Pancreas (tissue), 10 donors: ENCODE measurements around the gene NDRG4. TPM values are rescaled to one million over a fixed set of nuclear protein-coding genes. Genes with fewer than 3 reads are reported as not detected.

Experiments
- ATAC-seq, 4 donors: fragments of 200-7000 bp; cut with Tn5 transposase; one replicate each; pipeline versions ENCODE4 v1.8.0 to v1.9.1; 2020; ENCODE audit warnings: mild to moderate bottlenecking in 4 of 4, moderate library complexity in 4 of 4
- DNase-seq, 6 donors: peaks; one replicate each; pipeline ENCODE4 v3.0.0-alpha.2; 2020
- FAIRE-seq: peaks from 2 replicates; lab custom pipeline; 2012; peaks lifted over from hg19 to GRCh38; lab: Jason Lieb, UNC
- H3K27ac ChIP-seq, 4 donors: fragments of 200-600 bp; sonication (generic); 1 replicate in 3 of 4; 2 replicates in 1 of 4; pipeline versions ENCODE4 v1.5.0 to v1.8.0; 2020
- H3K27me3 ChIP-seq, 4 donors: fragments of 200-600 bp; one replicate each; pipeline ENCODE4 v1.8.0; 2021
- H3K36me3 ChIP-seq, 3 donors: fragments of 200-600 bp; sonication (generic) in 1 of 3; one replicate each; pipeline versions ENCODE4 v1.5.0 to v1.8.0; 2020 to 2021
- H3K4me1 ChIP-seq, 3 donors: fragments of 200-600 bp; one replicate each; pipeline ENCODE4 v1.8.0; 2021
- H3K4me3 ChIP-seq, 4 donors: fragments of 200-600 bp; sonication (generic) in 2 of 4; one replicate each; pipeline versions ENCODE4 v1.5.0 to v1.8.0; 2020 to 2021
- H3K9me3 ChIP-seq, 4 donors: fragments of 200-600 bp; one replicate each; pipeline ENCODE4 v1.8.0; 2021
- CTCF ChIP-seq, 4 donors: fragments of 200-600 bp; sonication (generic) in 3 of 4; IDR thresholded peaks; one replicate each; pipeline versions ENCODE4 v1.5.0 to v1.8.0; 2021; ENCODE audit warnings: antibody characterized with exemption in 4 of 4
- WGBS, 2 donors: extraction: QIAGEN DNeasy Blood & Tissue Kit; methylation state at CpG; one replicate each; pipeline ENCODE4 v1.1.7; 2013; 5-methylcytosine and 5-hydroxymethylcytosine counted together
- intact Hi-C, 3 donors: fragments of 100-400 bp; cut with DNase I; formaldehyde crosslinking; loops; one replicate each; pipeline versions ENCODE4 v1.11.1 to v1.14.2; 2022
- polyA plus RNA-seq, 2 donors: library from polyadenylated mRNA; stranded (reverse); fragments of 200-250 nt; gene quantifications; one replicate each; pipeline ENCODE4 v1.2.3, GENCODE V29; 2013
- total RNA-seq, 6 donors: library from RNA; stranded (reverse); fragmentation: NEBNext Ultra II Directional in 4 of 6; extraction: Animal tissue kit (Norgen Biotek cat#: 25700) in 4 of 6; gene quantifications; one replicate each; pipeline versions ENCODE4 v1.2.1 to v1.2.4, GENCODE V29; 2021 to 2023
- donor health status: healthy with polysubstance abuse.
- donor health status: DM: no; HTN: no; CAD: no; lungs with moderate emphysema.
- donor health status: DM: no; HTN: no; CAD: no.
- donor health status: control.
- donor health status: control.
- donor health status: Bipolar disorder and iron deficiency.
- donor health status: DM: yes; HTN: yes; CAD: no.
- donor health status: DM: no; HTN: no; CAD: no.
- donor health status: DM: no; HTN: no; CAD: no.
- donor health status: DM: yes; HTN: yes; CAD: no.

The NDRG4 gene
- total and polyA plus RNA-seq, 8 donors, result 2.0 to 25.8 (median 4.1) TPM

GRCh38 chr16:58503166-58503862, 3.4 kb downstream of the NDRG4 start:
- H3K9me3 ChIP-seq, result no peaks in the 10 kb centered on the region
- TF ChIP-seq CTCF (IDR thresholded peaks at IDR 0.05), result no peak
- no peak overlapping the region for H3K4me3 ChIP-seq
- intact Hi-C loops, result no loop called here
- H3K36me3 ChIP-seq, result no peaks in the 10 kb centered on the region
- peaks cover 0 to 9% (median 4%) of the 10 kb centered on the region in 3 donors for H3K4me1 ChIP-seq
- WGBS, 2 donors, result 84 to 91% methylated on average over 14 of the region's 14 CpGs
- DNase-seq, result no peak
- ATAC-seq, result no peak
- H3K27ac ChIP-seq, result no peak overlapping the region
- no peak for FAIRE-seq
- no peaks in the 10 kb centered on the region for H3K27me3 ChIP-seq

DNA sequence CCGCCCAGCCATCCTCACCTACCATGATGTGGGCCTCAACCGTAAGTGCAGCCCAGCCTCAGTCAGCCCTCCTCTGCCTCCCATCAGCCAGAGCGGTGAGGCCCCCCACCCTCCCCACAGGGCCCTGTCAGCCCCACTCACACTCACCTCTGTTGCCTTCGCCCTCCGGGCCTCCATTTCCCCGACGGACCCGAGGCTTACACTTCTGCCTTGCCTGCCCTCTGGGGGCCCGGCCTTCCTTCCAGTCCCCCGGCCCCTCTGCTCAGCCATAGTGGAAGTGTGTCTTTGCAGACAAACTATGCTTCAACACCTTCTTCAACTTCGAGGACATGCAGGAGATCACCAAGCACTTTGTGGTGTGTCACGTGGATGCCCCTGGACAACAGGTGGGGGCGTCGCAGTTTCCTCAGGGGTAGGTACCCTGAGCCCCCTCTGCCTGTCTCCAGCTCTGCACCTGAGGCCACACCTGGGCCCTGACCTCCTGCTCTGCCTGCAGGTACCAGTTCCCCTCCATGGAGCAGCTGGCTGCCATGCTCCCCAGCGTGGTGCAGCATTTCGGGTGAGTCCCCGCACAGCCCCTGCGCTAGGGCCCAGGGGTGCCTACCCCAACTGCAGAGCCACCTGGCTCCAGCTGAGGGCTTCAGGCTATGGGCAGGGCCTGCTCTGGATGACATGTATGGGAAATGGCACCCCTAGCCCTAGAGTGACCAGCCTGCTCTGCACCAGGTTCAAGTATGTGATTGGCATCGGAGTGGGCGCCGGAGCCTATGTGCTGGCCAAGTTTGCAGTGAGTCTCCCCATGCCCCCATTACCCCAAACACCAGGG, 4.1 kb downstream of the NDRG4 start:
- DNase-seq (peak in 1 of 6 donors; percentile 77), ATAC-seq (no peak), FAIRE-seq (no peak)
- Histone ChIP-seq H3K9me3 (no peaks in the 10 kb centered on the region), H3K27ac (no peak overlapping the region), H3K27me3 (no peaks in the 10 kb centered on the region), H3K4me1 (peaks cover 0 to 9% (median 4%) of the 10 kb centered on the region in 3 donors), H3K4me3 (no peak overlapping the region), H3K36me3 (no peaks in the 10 kb centered on the region)
- WGBS, 2 donors, result 89 to 93% methylated on average over 21 of the region's 21 CpGs
- intact Hi-C loops, result no loop called here
- TF ChIP-seq CTCF (IDR thresholded peaks at IDR 0.05), result no peak

DNA sequence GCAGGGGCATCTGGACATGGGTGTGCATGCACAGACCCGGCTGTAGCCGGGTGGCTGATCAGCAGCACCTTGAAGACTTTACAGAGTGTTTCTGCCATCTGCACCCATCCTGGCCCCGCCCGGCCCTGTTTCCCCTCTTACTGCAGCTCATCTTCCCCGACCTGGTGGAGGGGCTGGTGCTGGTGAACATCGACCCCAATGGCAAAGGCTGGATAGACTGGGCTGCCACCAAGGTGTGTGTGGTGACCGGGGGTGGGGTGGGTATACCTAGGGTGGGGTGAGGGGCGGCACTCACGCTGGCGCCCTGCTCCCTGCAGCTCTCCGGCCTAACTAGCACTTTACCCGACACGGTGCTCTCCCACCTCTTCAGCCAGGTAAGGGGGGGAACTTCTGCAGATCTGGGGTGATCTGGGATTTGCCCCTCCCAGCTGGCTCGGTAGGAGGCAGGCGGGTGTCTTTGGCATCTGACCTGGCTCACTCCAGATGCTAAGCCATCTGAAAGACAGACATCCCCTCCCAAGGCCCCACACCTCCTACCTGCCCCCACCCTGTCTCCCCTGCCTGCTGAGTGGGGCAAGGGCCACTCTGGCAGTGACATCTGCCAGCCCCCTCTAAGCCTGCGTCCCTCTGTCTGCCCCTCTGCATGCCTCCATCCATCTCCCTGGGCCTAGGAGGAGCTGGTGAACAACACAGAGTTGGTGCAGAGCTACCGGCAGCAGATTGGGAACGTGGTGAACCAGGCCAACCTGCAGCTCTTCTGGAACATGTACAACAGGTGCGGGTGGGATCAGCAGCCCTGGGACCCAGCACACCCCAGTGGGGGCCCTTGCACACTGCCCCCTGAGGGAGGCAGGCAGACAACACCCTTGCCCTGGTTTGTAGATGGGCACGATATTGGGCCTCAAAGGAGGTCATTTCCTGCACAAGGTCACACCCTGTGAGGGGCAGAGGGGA, 6.6 kb downstream of the NDRG4 start:
- no peak for ATAC-seq
- DNase-seq, result peak in 1 of 6 donors; percentile 45

More for the DNA sequence above, 6.6 kb downstream of the NDRG4 start:
- 69 to 86% methylated on average over 20 of the region's 20 CpGs for WGBS, 2 donors
- no peak for TF ChIP-seq CTCF (IDR thresholded peaks at IDR 0.05)
- no peaks in the 10 kb centered on the region for H3K36me3 ChIP-seq
- intact Hi-C loops, result no loop called here
- no peaks in the 10 kb centered on the region for H3K27me3 ChIP-seq
- peaks cover 0 to 3% (median 0%) of the 10 kb centered on the region in 3 donors for H3K4me1 ChIP-seq
- no peak overlapping the region for H3K27ac ChIP-seq
- FAIRE-seq, result no peak
- no peaks in the 10 kb centered on the region for H3K9me3 ChIP-seq
- no peak overlapping the region for H3K4me3 ChIP-seq
